A673 (cell line): ENCODE measurements around the gene TRABD. TPM values are rescaled to one million over a fixed set of nuclear protein-coding genes. Genes with fewer than 3 reads are reported as not detected.
"Not testable (repeated sequence)": the region's sequence is repeated elsewhere in the genome, so short reads cannot be mapped to it uniquely, and the experiment has no call there.

ENCODE experiments used
- Bru-seq: library from RNA; stranded (reverse); fragments of 400-500 nt; gene quantifications from one replicate; lab custom pipeline; 2021; lab: Mats Ljungman, UMichigan
- BruChase-seq, 2 experiments: library from RNA; stranded (reverse); fragments of 400-500 nt; gene quantifications; one replicate each; lab custom pipeline; 2021; lab: Mats Ljungman, UMichigan
- BruUV-seq: library from RNA; stranded (reverse); fragments of 400-500 nt; replicated peaks from 2 replicates; lab custom pipeline; 2021; lab: Mats Ljungman, UMichigan
- CTCF ChIA-PET: fragments of 300-600 bp; sonication (Branson Sonifier 250); formaldehyde crosslinking; loops from one replicate; lab custom pipeline; 2022; ENCODE audit warnings: antibody characterized with exemption; lab: Charles Lee
- POLR2A ChIA-PET: fragments of 300-600 bp; sonication (Branson Sonifier 250); formaldehyde crosslinking; loops from one replicate; lab custom pipeline; 2022; ENCODE audit warnings: antibody characterized with exemption; ENCODE audit not compliant: low non-redundant PET; lab: Charles Lee
- DNase-seq: peaks from one replicate; pipeline ENCODE4 v3.0.0-alpha.2; 2015; ENCODE audit warnings: low spot score
- H3K27ac ChIP-seq: fragments of 200-600 bp; sonication (generic); 2 replicates; pipeline ENCODE4 v1.5.1; 2016; ENCODE audit warnings: mixed run types, low read depth, mild to moderate bottlenecking, mixed read lengths, antibody characterized with exemption, low read length; ENCODE audit not compliant: poor library complexity, severe bottlenecking
- H3K27me3 ChIP-seq: fragments of 200-600 bp; sonication (generic); replicated peaks from 2 replicates; pipeline ENCODE4 v1.6.1; 2017; ENCODE audit warnings: mixed run types, low read depth, mild to moderate bottlenecking, mixed read lengths, antibody characterized with exemption, low read length; ENCODE audit not compliant: insufficient read depth, poor library complexity
- H3K36me3 ChIP-seq: fragments of 200-600 bp; sonication (generic); 2 replicates; pipeline ENCODE4 v1.6.1; 2016; ENCODE audit warnings: mixed run types, mild to moderate bottlenecking, mixed read lengths, antibody characterized with exemption, low read length; ENCODE audit not compliant: insufficient read depth, poor library complexity, severe bottlenecking
- H3K4me1 ChIP-seq: fragments of 200-600 bp; sonication (generic); 2 replicates; pipeline ENCODE4 v1.6.1; 2017; ENCODE audit warnings: mixed run types, mild to moderate bottlenecking, mixed read lengths, antibody characterized with exemption, low read length; ENCODE audit not compliant: insufficient read depth, poor library complexity, severe bottlenecking
- H3K4me3 ChIP-seq: fragments of 200-600 bp; sonication (generic); 2 replicates; pipeline ENCODE4 v1.5.1; 2016; ENCODE audit warnings: low read depth, mixed run types, mild to moderate bottlenecking, mixed read lengths, low read length; ENCODE audit not compliant: poor library complexity, severe bottlenecking
- H3K9me3 ChIP-seq: fragments of 200-600 bp; sonication (generic); 2 replicates; pipeline ENCODE4 v1.6.1; 2016; ENCODE audit warnings: mixed run types, low read depth, mild to moderate bottlenecking, mixed read lengths, antibody characterized with exemption, low read length; ENCODE audit not compliant: poor library complexity, severe bottlenecking
- EZH2 ChIP-seq: fragments of 200-600 bp; sonication (generic); IDR thresholded peaks from 2 replicates; pipeline ENCODE4 v1.6.1; 2017; ENCODE audit warnings: borderline replicate concordance, low read depth, mild to moderate bottlenecking, mixed read lengths, antibody characterized with exemption, low read length; ENCODE audit not compliant: poor library complexity, severe bottlenecking
- intact Hi-C: fragments of 100-400 bp; cut with micrococcal nuclease; formaldehyde crosslinking; loops from one replicate; pipeline ENCODE4 v1.10.0; 2022; ENCODE audit not compliant: unreplicated experiment
- long read RNA-seq: library from polyadenylated mRNA; stranded (forward); transcript quantifications from one replicate; pipeline ENCODE4 v2.0.0, GENCODE V29; 2022
- total RNA-seq: library from RNA; stranded (reverse); gene quantifications from 2 replicates; pipeline ENCODE4 v1.2.3, GENCODE V29; 2021
- TF ChIP-seq, protein P1 (sequence below): fragments of 300-800, 200-600 bp; sonication (generic); conservative IDR thresholded peaks from 2 replicates; pipeline ENCODE4 v1.5.1; 2017; ENCODE audit warnings: low read depth, mild to moderate bottlenecking, antibody characterized with exemption, low read length, moderate library complexity, mixed read lengths

The TRABD gene
- total RNA-seq: 63.9 and 68.2 TPM in 2 replicates
- Bru-seq, nascent RNA: percentile 55 among the genes with signal in this experiment
- BruChase-seq, experiment 1, labeled RNA remaining after a 2-hour chase: percentile 66 among the genes with signal in this experiment
- BruChase-seq, experiment 2, labeled RNA remaining after a 6-hour chase: percentile 79 among the genes with signal in this experiment
- long read RNA-seq, transcript TRABD-201 (10 exons, 2,329 nt): minor isoform, 10 of 102 reads
- long read RNA-seq, transcript TRABD-202 (10 exons, 2,272 nt): major isoform, 40 of 102 reads
- long read RNA-seq, partial matches to known transcripts: 19 of 102 reads
- long read RNA-seq, other reads (novel, unspliced or antisense): 29 of 102 reads

DNA sequence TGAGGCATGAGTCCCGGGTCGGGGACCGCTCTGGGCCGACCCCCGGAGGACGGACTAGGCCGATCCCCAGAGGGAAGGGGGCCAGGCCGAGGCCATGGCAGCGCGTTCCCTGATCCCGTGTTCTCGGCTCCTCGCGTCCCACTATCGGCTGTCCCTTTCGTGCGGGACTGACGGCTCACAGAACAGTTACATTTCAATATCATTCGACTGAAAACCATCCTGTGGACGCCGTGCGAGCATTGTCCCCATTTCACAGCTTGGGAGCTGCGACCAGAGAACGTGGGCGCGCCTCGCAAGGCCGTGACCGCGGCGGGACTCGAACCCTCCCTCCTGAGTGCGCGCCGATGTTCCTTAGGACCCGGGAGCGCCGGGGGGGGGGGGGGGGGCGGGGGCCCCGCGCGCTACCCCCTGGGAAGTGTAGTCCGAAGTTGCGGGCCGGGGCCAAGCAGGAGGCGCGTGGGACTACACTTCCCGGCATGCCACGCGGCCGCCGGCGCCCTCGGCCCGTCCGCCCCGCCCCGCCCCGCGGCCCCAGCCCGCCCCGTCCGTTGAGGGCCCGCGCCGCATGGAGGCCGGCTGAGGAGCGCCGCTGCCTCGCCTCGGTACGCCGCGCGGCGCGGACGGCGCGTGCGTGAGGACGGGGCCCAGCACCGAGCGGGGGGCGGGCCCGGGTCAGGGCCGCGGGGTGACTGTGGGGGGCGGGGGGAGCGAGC lies at the start of gene TRABD:
Gene TRABD (plus strand): TSS at position 539 of the 713 bp plus-strand sequence. CDS start 7,148 bp downstream, outside the sequence.
- Histone ChIP-seq H3K4me1 (no peaks in the 10 kb centered on the region), H3K27ac (peak within 1 kb of the TSS; percentile 83), H3K27me3 (no peaks in the 10 kb centered on the region), H3K36me3 (no peaks in the 10 kb centered on the region), H3K9me3 (no peaks in the 10 kb centered on the region), H3K4me3 (peak within 1 kb of the TSS; percentile 84)
- POLR2A ChIA-PET: no interaction called here
- peak; percentile 95 for DNase-seq
- no peak for TF ChIP-seq EZH2
- TF ChIP-seq, protein P1, sequence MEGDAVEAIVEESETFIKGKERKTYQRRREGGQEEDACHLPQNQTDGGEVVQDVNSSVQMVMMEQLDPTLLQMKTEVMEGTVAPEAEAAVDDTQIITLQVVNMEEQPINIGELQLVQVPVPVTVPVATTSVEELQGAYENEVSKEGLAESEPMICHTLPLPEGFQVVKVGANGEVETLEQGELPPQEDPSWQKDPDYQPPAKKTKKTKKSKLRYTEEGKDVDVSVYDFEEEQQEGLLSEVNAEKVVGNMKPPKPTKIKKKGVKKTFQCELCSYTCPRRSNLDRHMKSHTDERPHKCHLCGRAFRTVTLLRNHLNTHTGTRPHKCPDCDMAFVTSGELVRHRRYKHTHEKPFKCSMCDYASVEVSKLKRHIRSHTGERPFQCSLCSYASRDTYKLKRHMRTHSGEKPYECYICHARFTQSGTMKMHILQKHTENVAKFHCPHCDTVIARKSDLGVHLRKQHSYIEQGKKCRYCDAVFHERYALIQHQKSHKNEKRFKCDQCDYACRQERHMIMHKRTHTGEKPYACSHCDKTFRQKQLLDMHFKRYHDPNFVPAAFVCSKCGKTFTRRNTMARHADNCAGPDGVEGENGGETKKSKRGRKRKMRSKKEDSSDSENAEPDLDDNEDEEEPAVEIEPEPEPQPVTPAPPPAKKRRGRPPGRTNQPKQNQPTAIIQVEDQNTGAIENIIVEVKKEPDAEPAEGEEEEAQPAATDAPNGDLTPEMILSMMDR: no peak
- intact Hi-C loops: no loop called here
- no TSS peak for BruUV-seq
- CTCF ChIA-PET: no interaction called here

- no peak for TF ChIP-seq EZH2
- TF ChIP-seq, protein P1: no peak
- Histone ChIP-seq H3K27me3 (no peaks in the 10 kb centered on the region), H3K36me3 (no peaks in the 10 kb centered on the region), H3K9me3 (no peaks in the 10 kb centered on the region), H3K4me3 (no peak overlapping the region), H3K27ac (no peak overlapping the region), H3K4me1 (peaks cover 5% of the 10 kb centered on the region)
- no TSS peak for BruUV-seq
- CTCF ChIA-PET: no interaction called here
- DNase-seq: peak; percentile 55
- POLR2A ChIA-PET: no interaction called here
- intact Hi-C loops: no loop called here
Observed at GRCh38 chr22:50136581-50137015, 49.1 kb upstream of the TRABD start.

GRCh38 chr22:50137277-50137676 lies 48.4 kb upstream of the TRABD start:
- CTCF ChIA-PET, POLR2A ChIA-PET: not testable (repeated sequence)

More at GRCh38 chr22:50137277-50137676, 48.4 kb upstream of the TRABD start:
- H3K4me3 ChIP-seq, H3K27ac ChIP-seq, DNase-seq, BruUV-seq, H3K36me3 ChIP-seq, intact Hi-C loops, H3K9me3 ChIP-seq, H3K4me1 ChIP-seq, H3K27me3 ChIP-seq: not testable (repeated sequence)
